Fibroblast of lung (primary cell): ENCODE data around the gene DTX3.

Source experiments
- EZH2 ChIP-seq: IDR thresholded peaks from 2 replicates; pipeline ENCODE4 v1.5.1; 2012; ENCODE audit warnings: low read length, control low read depth, mild to moderate bottlenecking; ENCODE audit errors: missing control alignments
- TF ChIP-seq, protein P1 (sequence below), 2 donors: IDR thresholded peaks in 1 of 2; conservative IDR thresholded peaks in 1 of 2; 1 replicate in 1 of 2; 2 replicates in 1 of 2; pipeline ENCODE4 v1.5.1; 2011 to 2012; ENCODE audit warnings: low read length in 2 of 2, control low read depth in 1 of 2, inconsistent platforms in 1 of 2, low read depth in 1 of 2, mild to moderate bottlenecking in 1 of 2

DNA sequence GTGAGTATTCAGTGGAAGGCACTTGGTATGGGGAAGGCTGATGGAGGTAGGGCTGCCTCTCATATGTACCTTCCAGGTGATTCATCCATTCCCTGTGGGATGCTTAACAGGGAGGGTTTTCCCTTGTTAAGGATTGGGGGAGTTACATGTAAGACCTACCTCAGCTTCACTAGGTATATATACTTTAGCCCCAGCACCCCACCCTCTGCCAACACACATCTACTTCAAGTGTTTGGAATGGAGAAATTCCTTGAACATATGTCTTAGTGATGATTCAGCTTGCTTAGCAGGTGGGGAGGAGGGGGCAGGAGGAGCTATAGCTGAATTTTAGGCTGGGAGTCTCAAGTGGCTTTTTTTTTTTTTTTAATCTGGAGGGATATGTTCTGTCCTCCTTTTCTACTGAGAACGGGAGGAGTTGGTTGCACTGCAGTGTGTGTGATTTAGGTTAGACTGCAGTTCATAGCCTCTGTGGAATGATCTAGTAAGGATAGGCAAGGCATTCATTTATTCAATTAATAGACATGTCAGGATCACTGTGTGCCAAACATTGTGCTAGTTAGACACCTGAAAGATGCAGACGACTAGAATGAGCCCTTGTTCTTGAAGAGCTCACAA lies 12.0 kb upstream of the DTX3 start:
- TF ChIP-seq, protein P1, sequence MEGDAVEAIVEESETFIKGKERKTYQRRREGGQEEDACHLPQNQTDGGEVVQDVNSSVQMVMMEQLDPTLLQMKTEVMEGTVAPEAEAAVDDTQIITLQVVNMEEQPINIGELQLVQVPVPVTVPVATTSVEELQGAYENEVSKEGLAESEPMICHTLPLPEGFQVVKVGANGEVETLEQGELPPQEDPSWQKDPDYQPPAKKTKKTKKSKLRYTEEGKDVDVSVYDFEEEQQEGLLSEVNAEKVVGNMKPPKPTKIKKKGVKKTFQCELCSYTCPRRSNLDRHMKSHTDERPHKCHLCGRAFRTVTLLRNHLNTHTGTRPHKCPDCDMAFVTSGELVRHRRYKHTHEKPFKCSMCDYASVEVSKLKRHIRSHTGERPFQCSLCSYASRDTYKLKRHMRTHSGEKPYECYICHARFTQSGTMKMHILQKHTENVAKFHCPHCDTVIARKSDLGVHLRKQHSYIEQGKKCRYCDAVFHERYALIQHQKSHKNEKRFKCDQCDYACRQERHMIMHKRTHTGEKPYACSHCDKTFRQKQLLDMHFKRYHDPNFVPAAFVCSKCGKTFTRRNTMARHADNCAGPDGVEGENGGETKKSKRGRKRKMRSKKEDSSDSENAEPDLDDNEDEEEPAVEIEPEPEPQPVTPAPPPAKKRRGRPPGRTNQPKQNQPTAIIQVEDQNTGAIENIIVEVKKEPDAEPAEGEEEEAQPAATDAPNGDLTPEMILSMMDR (conservative IDR thresholded peaks at IDR 0.05 in 1 of 2, IDR thresholded peaks at IDR 0.05 in 1 of 2; ENCODE audit: low read depth in 1 of 2, low read length in 2 of 2) = no peak
- TF ChIP-seq EZH2 = no peak
